Body of pancreas (tissue), 4 donors: ENCODE results near the gene HDAC11. TPM values are rescaled to one million over a fixed set of nuclear protein-coding genes. Genes with fewer than 3 reads are reported as not detected.

Source experiments
- ATAC-seq: fragments of 150-250 bp; one replicate; pipeline ENCODE4 v1.9.1; 2016
- DNase-seq, 4 donors: peaks; one replicate each; pipeline ENCODE4 v3.0.0-alpha.2; 2019
- H3K27ac ChIP-seq, 4 donors: fragments of 200-600 bp; sonication (generic); 1 replicate in 3 of 4; 2 replicates in 1 of 4; pipeline versions ENCODE4 v1.5.1 to v1.6.1; 2016 to 2019; ENCODE audit warnings: mild to moderate bottlenecking in 1 of 4, mixed read lengths in 1 of 4, moderate library complexity in 1 of 4
- H3K27me3 ChIP-seq, 2 donors: fragments of 200-600 bp; sonication (generic); one replicate each; pipeline ENCODE4 v1.6.0; 2016; ENCODE audit warnings: mild to moderate bottlenecking in 1 of 2
- H3K36me3 ChIP-seq, 2 donors: fragments of 200-600 bp; sonication (generic); replicated peaks in 1 of 2; 2 replicates each; pipeline ENCODE4 v1.5.1; 2016; ENCODE audit warnings: low read depth in 2 of 2; ENCODE audit not compliant: insufficient read depth in 1 of 2
- H3K4me1 ChIP-seq: fragments of 200-600 bp; sonication (generic); one replicate; pipeline ENCODE4 v1.6.0; 2016
- H3K4me3 ChIP-seq, 2 donors: fragments of 200-600 bp; sonication (generic); 1 replicate in 1 of 2; 2 replicates in 1 of 2; pipeline ENCODE4 v1.5.1; 2016 to 2019
- H3K9me3 ChIP-seq, 3 donors: fragments of 200-600 bp; sonication (generic); 1 replicate in 2 of 3; 2 replicates in 1 of 3; pipeline ENCODE4 v1.5.1; 2016
- POLR2A ChIP-seq, 3 donors: fragments of 450-650 bp; IDR thresholded peaks; one replicate each; pipeline ENCODE4 v1.6.1; 2016; ENCODE audit warnings: antibody characterized with exemption in 3 of 3, mild to moderate bottlenecking in 2 of 3
- whole genome bisulfite sequencing, 2 donors: methylation state at CpG; one replicate each; pipeline ENCODE4 v1.1.5; 2017; 5-methylcytosine and 5-hydroxymethylcytosine counted together
- intact Hi-C: fragments of 100-400 bp; cut with DNase I; formaldehyde crosslinking; loops from one replicate; pipeline ENCODE4 v1.15.1; 2023
- total RNA-seq, 2 donors: library from RNA; depleted of rRNA; stranded (reverse); fragments of >200 nt; gene quantifications; one replicate each; pipeline ENCODE4 v1.1.0, GENCODE V29; 2016
- TF ChIP-seq, protein P1 (sequence below), 7 experiments: fragments of 450-650 bp in 4 of 7; fragments of 200-600 bp in 3 of 7; sonication (generic) in 3 of 7; IDR thresholded peaks; one replicate each; pipeline ENCODE4 v1.5.1; 2016 to 2019; ENCODE audit warnings: antibody characterized with exemption in 7 of 7

HDAC11 gene
- total RNA-seq, 2 donors from 2014 or later = 13.8 to 45.4 TPM

DNA sequence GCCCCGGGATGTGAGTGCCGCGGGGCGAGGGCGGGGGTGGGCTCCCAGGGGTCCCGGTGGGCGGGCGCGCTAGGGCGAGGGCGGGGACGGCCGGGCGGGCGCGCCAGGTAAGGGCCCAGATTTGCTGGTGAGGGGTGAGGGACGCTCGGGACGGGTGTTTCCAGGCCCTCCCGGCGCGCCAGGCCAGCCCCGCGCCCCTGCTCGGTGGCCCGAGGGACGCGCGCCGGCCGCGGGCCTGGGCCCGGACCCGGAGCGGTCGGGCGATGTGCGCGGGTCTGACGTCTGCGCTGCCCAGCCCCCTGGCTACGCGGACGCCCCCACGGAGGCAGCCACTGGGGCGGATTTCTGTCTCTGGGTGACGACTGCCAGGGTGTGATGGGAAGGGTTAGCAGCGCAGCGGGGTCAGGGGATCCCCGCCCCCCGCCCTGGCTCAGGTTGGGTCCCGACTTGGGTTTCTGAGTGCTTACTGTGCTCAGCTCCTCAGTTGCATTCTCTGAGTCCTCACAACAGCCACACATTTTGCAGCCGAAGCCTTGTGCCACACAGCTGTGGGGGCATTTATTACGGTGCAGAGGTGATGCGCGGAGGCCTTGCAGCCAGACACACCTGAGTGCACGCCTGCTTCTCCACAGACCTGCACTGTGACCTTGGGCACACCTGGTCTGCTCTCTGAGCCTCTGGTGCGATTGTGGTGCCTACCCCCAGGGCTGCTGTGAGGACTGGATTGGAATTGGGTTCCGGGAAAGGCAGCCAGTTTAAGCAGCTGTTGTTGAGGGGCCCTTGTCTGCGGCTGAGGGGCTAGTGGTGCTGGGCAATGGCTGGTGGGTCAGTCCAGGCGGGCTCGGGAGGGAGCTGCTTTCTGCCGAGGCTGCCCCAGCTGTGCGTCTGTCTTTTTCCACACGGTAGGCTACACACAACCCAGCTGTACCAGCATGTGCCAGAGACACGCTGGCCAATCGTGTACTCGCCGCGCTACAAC lies 523 bp downstream of the HDAC11 start:
- Histone ChIP-seq H3K4me1 (peaks cover 63% of the 10 kb centered on the region), H3K9me3 (no peaks in the 10 kb centered on the region), H3K27ac (peak overlapping the region; percentile 89 to 96 (median 93)), H3K27me3 (no peaks in the 10 kb centered on the region), H3K4me3 (peak overlapping the region; percentile 34 to 37), H3K36me3 (no peaks in the 10 kb centered on the region)
- 11 to 56% methylated on average over 4 to 34 of the region's 70 CpGs for WGBS, 2 donors
- intact Hi-C loops = no loop called here
- DNase-seq (peak; percentile 84 to 93 (median 92)), ATAC-seq (peak; percentile 55)
- peak; percentile 71 to 85 (median 84) for TF ChIP-seq POLR2A (IDR thresholded peaks at IDR 0.05)
- TF ChIP-seq, protein P1, sequence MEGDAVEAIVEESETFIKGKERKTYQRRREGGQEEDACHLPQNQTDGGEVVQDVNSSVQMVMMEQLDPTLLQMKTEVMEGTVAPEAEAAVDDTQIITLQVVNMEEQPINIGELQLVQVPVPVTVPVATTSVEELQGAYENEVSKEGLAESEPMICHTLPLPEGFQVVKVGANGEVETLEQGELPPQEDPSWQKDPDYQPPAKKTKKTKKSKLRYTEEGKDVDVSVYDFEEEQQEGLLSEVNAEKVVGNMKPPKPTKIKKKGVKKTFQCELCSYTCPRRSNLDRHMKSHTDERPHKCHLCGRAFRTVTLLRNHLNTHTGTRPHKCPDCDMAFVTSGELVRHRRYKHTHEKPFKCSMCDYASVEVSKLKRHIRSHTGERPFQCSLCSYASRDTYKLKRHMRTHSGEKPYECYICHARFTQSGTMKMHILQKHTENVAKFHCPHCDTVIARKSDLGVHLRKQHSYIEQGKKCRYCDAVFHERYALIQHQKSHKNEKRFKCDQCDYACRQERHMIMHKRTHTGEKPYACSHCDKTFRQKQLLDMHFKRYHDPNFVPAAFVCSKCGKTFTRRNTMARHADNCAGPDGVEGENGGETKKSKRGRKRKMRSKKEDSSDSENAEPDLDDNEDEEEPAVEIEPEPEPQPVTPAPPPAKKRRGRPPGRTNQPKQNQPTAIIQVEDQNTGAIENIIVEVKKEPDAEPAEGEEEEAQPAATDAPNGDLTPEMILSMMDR (IDR thresholded peaks at IDR 0.05) = peak in 2 of 7 experiments; percentile 9 to 27

DNA sequence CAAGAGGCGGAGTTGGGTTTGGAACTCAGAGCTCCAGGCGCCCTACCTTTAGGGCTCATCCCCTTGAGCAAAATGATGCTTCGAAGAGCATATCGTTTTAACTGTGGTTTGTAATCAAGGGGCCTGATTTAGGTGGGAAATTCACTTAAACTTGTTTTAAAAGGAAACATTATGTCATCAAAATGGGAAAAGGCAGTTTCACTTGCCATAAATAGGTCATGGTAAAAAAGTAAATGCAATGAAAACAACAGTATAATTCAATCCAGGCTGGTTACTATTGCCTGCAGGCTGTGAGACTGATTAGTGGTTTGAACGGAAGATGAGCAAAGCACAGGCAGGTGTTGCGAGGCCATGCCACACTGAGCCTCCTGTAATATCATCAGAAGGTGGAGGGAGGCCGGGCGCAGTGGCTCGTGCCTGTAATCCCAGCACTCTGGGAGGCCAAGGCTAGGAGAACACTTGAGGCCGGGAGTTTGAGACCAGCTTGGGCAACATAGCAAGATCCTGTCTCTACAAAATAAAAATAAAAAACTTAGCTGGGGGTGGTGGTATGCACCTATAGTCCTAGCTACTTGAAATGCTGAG lies 2.1 kb downstream of the HDAC11 start:
- intact Hi-C loops = no loop called here
- 86 to 89% methylated on average over 10 of the region's 10 CpGs for WGBS, 2 donors
- no peaks in the 10 kb centered on the region for H3K9me3 ChIP-seq
- no peak overlapping the region for H3K4me3 ChIP-seq
- ATAC-seq (no peak), DNase-seq (no peak)
- H3K36me3 ChIP-seq = no peaks in the 10 kb centered on the region
- peaks cover 73% of the 10 kb centered on the region for H3K4me1 ChIP-seq
- H3K27me3 ChIP-seq = no peaks in the 10 kb centered on the region
- no peak for TF ChIP-seq POLR2A (IDR thresholded peaks at IDR 0.05)
- TF ChIP-seq, protein P1 (IDR thresholded peaks at IDR 0.05) = no peak
- H3K27ac ChIP-seq = peak overlapping the region; percentile 89 to 96 (median 93)

DNA sequence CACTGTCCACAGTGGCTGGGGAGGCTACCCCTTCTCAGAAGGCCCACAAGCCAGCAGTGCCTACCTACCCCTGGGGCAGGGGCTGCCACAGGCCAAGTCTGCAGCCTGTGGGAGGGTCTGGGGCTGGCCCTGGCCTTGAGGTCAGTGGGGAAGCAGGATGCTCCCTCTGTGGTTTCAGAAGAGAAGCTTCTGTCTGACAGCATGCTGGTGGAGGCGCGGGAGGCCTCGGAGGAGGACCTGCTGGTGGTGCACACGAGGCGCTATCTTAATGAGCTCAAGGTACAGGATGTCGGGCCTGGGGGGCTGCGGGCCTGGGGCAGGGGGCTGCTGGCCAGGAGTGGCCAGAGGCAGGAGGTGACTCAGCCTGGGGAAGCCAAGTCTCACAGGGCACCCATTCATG lies 3.2 kb downstream of the HDAC11 start:
- no peak for TF ChIP-seq POLR2A (IDR thresholded peaks at IDR 0.05)
- TF ChIP-seq, protein P1 (IDR thresholded peaks at IDR 0.05) = no peak
- Histone ChIP-seq H3K36me3 (no peaks in the 10 kb centered on the region), H3K4me1 (peaks cover 73% of the 10 kb centered on the region), H3K27me3 (no peaks in the 10 kb centered on the region), H3K4me3 (no peak overlapping the region), H3K27ac (peak overlapping the region; percentile 19 to 94 (median 86)), H3K9me3 (no peaks in the 10 kb centered on the region)
- DNase-seq = no peak
- ATAC-seq = no peak
- intact Hi-C loops = no loop called here
- WGBS, 2 donors = 78% methylated on average over 7 of the region's 7 CpGs; no CpG with 5 or more reads in 1 of the 2 donors

DNA sequence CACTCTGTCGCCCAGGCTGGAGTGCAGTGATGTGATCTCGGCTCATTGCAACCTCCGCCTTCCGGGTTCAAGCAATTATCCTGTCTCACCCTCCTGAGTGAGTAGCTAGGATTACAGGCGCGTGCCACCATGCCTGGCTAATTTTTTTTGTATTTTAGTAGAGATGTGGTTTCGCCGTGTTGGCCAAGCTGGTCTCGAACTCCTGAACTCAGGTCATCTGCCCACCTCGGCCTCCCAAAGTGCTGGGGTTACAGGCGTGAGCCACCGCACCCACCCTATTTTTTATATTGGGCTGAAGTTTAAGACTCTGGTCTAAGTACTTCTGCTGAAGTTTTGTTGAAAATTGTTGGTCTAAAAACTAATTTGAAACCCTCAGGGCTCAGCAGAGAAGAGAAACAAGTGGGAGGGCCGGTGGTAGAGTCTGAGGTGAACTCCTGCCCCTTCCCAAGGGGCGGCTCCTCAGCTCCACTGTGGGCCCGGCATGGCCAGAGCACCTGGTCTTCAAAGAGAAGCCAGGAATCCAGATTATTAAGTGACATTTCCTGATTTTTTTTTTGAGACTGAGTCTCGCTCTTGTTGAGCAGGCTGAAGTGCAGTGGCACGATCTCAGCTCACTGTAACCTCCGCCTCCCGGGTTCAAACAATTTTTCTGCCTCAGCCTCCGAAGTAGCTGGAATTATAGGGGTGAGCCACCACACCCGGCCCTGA lies 4.0 kb downstream of the HDAC11 start:
- H3K27me3 ChIP-seq = no peaks in the 10 kb centered on the region
- TF ChIP-seq, protein P1 (IDR thresholded peaks at IDR 0.05) = no peak
- no peak for TF ChIP-seq POLR2A (IDR thresholded peaks at IDR 0.05)
- ATAC-seq (no peak), DNase-seq (peak in 3 of 4 donors; percentile 42 to 62 (median 57))
- intact Hi-C loops = no loop called here
- no peak overlapping the region for H3K4me3 ChIP-seq
- no peaks in the 10 kb centered on the region for H3K9me3 ChIP-seq
- peaks cover 66% of the 10 kb centered on the region for H3K4me1 ChIP-seq
- no peaks in the 10 kb centered on the region for H3K36me3 ChIP-seq
- H3K27ac ChIP-seq = peak overlapping the region; percentile 80 to 94 (median 90)
- WGBS, 2 donors = 68% methylated on average over 18 to 21 of the region's 21 CpGs
